Neural crest cell (in vitro differentiated cells): ENCODE data around the gene GLIS1. TPM values are rescaled to one million over a fixed set of nuclear protein-coding genes. Genes with fewer than 3 reads are reported as not detected.

Experiments used
- DNase-seq: peaks from one replicate; pipeline ENCODE4 v3.0.0; 2021; ENCODE audit warnings: low read depth, mixed read lengths, low spot score
- H3K27ac Mint-ChIP-seq: one replicate; pipeline ENCODE4 v1.8.0; 2021; ENCODE audit warnings: mild to moderate bottlenecking, mixed read lengths; ENCODE audit not compliant: unreplicated experiment
- H3K27me3 Mint-ChIP-seq: 2 replicates; pipeline ENCODE4 v1.8.0; 2021; ENCODE audit warnings: low read depth, mild to moderate bottlenecking, mixed read lengths
- H3K36me3 Mint-ChIP-seq: 2 replicates; pipeline ENCODE4 v1.8.0; 2021; ENCODE audit warnings: low read depth, mild to moderate bottlenecking, mixed read lengths
- H3K4me1 Mint-ChIP-seq: 2 replicates; pipeline ENCODE4 v1.8.0; 2021; ENCODE audit warnings: mixed read lengths
- H3K4me3 Mint-ChIP-seq: one replicate; pipeline ENCODE4 v1.8.0; 2021; ENCODE audit warnings: mild to moderate bottlenecking, mixed read lengths
- H3K9me3 Mint-ChIP-seq: 2 replicates; pipeline ENCODE4 v1.8.0; 2021; ENCODE audit warnings: mixed read lengths
- total RNA-seq: library from RNA; stranded (reverse); gene quantifications from 2 replicates; pipeline ENCODE4 v1.2.1, GENCODE V29; 2021
- TF ChIP-seq, protein P1 (sequence below): fragments of 200-600 bp; sonication (generic); conservative IDR thresholded peaks from 2 replicates; pipeline ENCODE4 v1.5.0; 2021; ENCODE audit warnings: antibody characterized with exemption, mild to moderate bottlenecking

GLIS1 gene
- total RNA-seq, 1 donor from 2014 or later, result not detected

DNA sequence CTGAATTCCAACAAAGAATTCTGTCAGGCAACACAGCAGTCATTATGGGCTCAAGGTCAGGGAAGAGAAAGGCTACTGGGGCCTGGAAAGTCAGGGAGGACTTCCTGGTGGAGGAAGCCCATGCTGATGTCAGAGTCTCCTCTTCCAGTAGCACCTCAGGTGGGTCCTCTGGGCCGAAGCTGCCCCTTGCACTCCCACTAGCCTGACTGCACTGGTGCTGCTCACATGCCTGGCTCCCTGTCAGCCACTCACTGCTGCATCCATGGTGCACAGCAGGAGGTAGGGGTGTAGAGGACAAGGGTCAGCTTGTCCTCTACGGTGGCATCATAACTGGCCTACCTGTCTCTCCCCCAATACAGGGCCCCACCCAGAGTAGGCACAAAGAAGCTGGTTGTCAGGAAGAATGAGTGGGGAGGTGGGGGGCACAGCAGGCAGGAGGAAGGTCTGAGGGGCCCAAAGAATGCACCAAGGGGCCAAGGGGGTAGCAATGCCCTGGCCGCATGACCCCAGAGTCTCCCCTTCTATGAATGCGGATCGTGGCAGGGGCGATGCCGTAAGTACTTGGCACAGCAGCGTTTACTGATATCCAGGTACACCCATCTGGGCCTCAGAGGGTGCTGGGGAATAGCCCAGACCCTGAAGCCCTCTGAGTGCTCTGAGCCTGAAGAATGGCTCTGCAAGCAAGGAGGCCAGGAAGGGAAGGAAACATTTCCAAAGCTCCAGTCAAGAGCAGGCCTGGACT lies 80.3 kb downstream of the GLIS1 start:
- TF ChIP-seq, protein P1, sequence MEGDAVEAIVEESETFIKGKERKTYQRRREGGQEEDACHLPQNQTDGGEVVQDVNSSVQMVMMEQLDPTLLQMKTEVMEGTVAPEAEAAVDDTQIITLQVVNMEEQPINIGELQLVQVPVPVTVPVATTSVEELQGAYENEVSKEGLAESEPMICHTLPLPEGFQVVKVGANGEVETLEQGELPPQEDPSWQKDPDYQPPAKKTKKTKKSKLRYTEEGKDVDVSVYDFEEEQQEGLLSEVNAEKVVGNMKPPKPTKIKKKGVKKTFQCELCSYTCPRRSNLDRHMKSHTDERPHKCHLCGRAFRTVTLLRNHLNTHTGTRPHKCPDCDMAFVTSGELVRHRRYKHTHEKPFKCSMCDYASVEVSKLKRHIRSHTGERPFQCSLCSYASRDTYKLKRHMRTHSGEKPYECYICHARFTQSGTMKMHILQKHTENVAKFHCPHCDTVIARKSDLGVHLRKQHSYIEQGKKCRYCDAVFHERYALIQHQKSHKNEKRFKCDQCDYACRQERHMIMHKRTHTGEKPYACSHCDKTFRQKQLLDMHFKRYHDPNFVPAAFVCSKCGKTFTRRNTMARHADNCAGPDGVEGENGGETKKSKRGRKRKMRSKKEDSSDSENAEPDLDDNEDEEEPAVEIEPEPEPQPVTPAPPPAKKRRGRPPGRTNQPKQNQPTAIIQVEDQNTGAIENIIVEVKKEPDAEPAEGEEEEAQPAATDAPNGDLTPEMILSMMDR, result no peak
- Mint-ChIP-seq H3K27ac (no peak overlapping the region), H3K4me3 (no peak overlapping the region), H3K36me3 (no peaks in the 10 kb centered on the region), H3K9me3 (no peaks in the 10 kb centered on the region), H3K4me1 (no peaks in the 10 kb centered on the region), H3K27me3 (no peaks in the 10 kb centered on the region)
- no peak for DNase-seq

DNA sequence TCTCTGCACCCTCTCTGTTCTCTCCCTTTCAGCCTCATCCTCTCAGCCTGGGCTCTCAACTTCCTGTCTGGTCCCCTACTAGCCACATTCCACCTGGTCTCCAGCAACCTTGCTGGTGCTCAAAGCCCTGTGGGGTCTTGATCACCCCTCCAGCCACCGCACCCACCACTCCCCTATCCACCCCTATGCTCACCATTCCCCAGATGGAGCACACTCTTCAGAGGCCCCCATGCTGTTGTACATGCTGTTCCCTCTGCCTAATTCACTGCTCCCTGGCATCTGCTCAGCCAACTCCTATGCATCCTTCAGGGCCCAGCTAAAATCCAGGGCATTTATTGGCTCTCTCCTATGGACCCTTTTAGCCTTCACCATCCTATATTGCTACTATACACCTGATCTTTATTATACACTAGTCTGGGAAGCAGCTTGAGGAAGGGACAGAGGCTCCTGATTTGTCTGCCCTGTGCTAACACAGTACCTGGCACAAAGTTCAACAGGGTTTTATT lies 81.0 kb downstream of the GLIS1 start:
- Mint-ChIP-seq H3K36me3 (no peaks in the 10 kb centered on the region), H3K4me3 (no peak overlapping the region), H3K27me3 (no peaks in the 10 kb centered on the region), H3K4me1 (no peaks in the 10 kb centered on the region), H3K9me3 (no peaks in the 10 kb centered on the region), H3K27ac (no peak overlapping the region)
- DNase-seq, result no peak
- TF ChIP-seq, protein P1, result no peak

DNA sequence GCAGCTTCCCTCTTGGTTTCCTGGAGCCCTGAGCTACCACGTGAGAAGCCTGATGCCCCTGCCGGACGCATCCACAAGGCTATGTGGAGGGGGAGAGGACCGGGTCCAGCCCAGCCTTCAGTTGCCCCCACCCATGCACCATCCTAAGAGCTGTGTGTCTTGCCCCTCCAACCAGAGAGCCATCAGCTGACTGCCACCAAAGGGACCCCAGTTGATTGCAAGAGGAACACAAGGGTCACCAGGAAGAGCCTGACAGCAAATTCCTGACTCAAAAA lies 81.5 kb downstream of the GLIS1 start:
- DNase-seq, result no peak
- H3K36me3 Mint-ChIP-seq, result no peaks in the 10 kb centered on the region
- no peaks in the 10 kb centered on the region for H3K27me3 Mint-ChIP-seq
- no peaks in the 10 kb centered on the region for H3K9me3 Mint-ChIP-seq
- H3K4me3 Mint-ChIP-seq, result no peak overlapping the region
- no peaks in the 10 kb centered on the region for H3K4me1 Mint-ChIP-seq
- TF ChIP-seq, protein P1, result no peak
- H3K27ac Mint-ChIP-seq, result no peak overlapping the region

DNA sequence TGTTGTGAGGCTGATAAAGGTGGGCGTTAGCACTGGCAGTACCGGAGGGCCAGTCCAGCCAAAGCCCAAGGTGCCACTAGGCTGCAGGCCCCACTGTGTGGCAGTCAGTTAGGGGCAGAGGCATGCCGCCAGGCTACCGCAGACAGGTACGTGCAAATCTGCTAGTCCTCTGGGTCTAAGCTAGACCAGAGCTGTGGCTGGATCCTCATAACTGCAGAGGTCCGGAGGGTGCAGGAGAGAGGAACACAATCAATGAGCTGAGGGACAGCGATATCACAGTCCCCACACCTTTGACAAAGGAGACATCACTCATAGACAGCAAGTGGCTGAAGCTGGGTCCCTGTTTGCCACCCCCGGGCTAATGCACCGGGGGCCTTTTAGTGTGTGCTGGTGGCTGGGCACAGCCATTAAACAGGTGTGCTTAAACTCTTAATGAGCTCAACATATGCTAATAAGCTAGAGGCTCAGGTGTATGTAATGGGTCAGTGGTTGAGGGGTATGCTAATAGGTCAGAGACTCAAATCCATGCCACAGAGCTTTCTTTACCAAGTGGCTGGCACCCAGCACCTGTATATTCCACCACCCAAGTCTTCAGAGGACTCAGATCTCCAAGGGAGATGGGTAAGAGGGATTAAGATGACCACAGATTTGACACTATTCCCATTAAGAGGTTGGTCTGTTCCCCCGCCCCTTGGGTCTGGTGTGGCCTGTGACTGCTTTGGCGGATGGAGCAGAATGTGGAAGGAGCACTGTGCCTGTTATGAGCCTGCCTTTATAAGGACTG lies 82.0 kb downstream of the GLIS1 start:
- no peak for DNase-seq
- Mint-ChIP-seq H3K36me3 (no peaks in the 10 kb centered on the region), H3K4me1 (no peaks in the 10 kb centered on the region), H3K9me3 (no peaks in the 10 kb centered on the region), H3K4me3 (no peak overlapping the region), H3K27me3 (no peaks in the 10 kb centered on the region), H3K27ac (no peak overlapping the region)
- TF ChIP-seq, protein P1, result no peak

DNA sequence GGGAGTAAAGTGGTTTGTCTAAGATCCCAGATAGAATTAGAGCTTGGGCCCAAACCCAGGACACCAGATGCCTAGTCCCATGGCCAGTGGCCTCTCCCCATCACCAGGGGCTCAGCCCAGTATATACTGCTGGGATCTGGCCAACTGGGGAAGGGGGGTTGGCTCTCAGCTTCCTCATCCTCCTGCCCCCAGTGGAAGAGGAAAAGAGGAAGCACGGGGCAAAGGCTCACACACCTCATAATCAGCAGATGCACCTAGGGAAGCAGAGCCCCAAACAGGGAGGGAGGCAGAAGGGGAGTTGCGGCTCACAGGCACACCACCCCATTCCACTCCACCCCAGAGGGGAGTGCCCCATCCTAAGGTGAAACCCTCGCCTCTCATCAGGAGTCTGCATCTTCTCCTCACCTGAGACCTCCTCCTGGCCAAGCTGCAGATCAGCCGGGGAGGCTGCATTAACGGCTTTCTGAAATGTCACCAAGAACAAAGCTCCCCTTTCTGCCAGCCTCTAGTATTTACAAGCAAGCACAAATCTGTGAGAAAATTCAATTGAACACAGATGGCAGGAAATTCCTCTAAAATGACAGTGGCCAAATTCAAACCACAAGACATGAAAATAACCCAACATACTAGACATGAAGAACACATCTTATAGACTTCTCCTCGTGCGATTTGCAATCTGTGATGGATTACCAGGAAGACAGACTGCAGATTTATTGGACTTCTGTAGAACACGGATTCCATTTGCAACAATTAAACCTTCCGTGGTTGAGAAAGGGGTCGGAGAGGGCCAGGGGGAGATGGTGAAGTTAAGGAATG lies 82.8 kb downstream of the GLIS1 start:
- no peaks in the 10 kb centered on the region for H3K9me3 Mint-ChIP-seq
- H3K27ac Mint-ChIP-seq, result no peak overlapping the region
- TF ChIP-seq, protein P1, result no peak
- H3K4me3 Mint-ChIP-seq, result no peak overlapping the region
- no peaks in the 10 kb centered on the region for H3K36me3 Mint-ChIP-seq
- H3K4me1 Mint-ChIP-seq, result no peaks in the 10 kb centered on the region
- no peak for DNase-seq
- H3K27me3 Mint-ChIP-seq, result no peaks in the 10 kb centered on the region
